HepG2 (cell line): ENCODE measurements around the gene PPP2R5D. TPM values are rescaled to one million over a fixed set of nuclear protein-coding genes. Genes with fewer than 3 reads are reported as not detected.

Experiments used
- ARNTL ChIP-seq: sonication (generic); formaldehyde crosslinking; IDR thresholded peaks from 2 replicates; pipeline ENCODE4 v1.4.0; 2020; ENCODE audit warnings: mild to moderate bottlenecking, missing genetic modification reagents
- ATF1 ChIP-seq: IDR thresholded peaks from 2 replicates; pipeline ENCODE4 v1.6.1; 2016; ENCODE audit warnings: mild to moderate bottlenecking, control low read depth
- HDAC6 ChIP-seq: fragments of 200-600 bp; sonication (generic); IDR thresholded peaks from 2 replicates; pipeline ENCODE4 v1.7.0; 2017; ENCODE audit warnings: mild to moderate bottlenecking, antibody characterized with exemption, low read length, low read depth
- HMG20A ChIP-seq: IDR thresholded peaks from 2 replicates; pipeline ENCODE4 v1.6.1; 2016; ENCODE audit warnings: borderline replicate concordance
- PAF1 ChIP-seq: IDR thresholded peaks from 2 replicates; pipeline ENCODE4 v1.6.1; 2016; ENCODE audit warnings: missing genetic modification reagents, missing compliant biosample characterization
- SP1 ChIP-seq, 2 experiments: fragments of 450-650 bp in 1 of 2; sonication (generic) in 1 of 2; formaldehyde crosslinking in 1 of 2; IDR thresholded peaks; 2 replicates each; pipeline versions ENCODE4 v1.4.0 to v1.6.1; 2016 to 2020; ENCODE audit warnings: missing genetic modification reagents in 1 of 2
- ZFP41 ChIP-seq: sonication (generic); formaldehyde crosslinking; IDR thresholded peaks from 2 replicates; pipeline ENCODE4 v1.4.0; 2020; ENCODE audit warnings: mild to moderate bottlenecking, missing genetic modification reagents, borderline replicate concordance
- ZNF333 ChIP-seq: sonication (generic); formaldehyde crosslinking; IDR thresholded peaks from 2 replicates; pipeline ENCODE4 v1.4.0; 2020; ENCODE audit warnings: mild to moderate bottlenecking, missing genetic modification reagents, borderline replicate concordance
- ZNF564 ChIP-seq: sonication (generic); formaldehyde crosslinking; IDR thresholded peaks from 2 replicates; pipeline ENCODE4 v1.8.1; 2023; ENCODE audit warnings: mild to moderate bottlenecking, missing genetic modification reagents
- ZNF570 ChIP-seq: sonication (generic); formaldehyde crosslinking; IDR thresholded peaks from 2 replicates; pipeline ENCODE4 v1.4.0; 2020; ENCODE audit warnings: mild to moderate bottlenecking, missing genetic modification reagents, borderline replicate concordance
- polyA plus RNA-seq, 8 experiments: library from polyadenylated mRNA; depleted of rRNA in 3 of 8; stranded (reverse) in 7 of 8; unstranded in 1 of 8; fragments of >200 nt; fragmentation: Illumina TruSeq in 4 of 8; extraction: Trizol in 4 of 8; gene quantifications; 2 replicates each; pipeline versions ENCODE4 v1.2.1 to v1.2.3, GENCODE V29; 2011 to 2016; ENCODE audit warnings: low read depth in 4 of 8, missing spikeins in 1 of 8, mixed read lengths in 1 of 8; ENCODE audit not compliant: insufficient read depth in 1 of 8
- total RNA-seq, 5 experiments: library from RNA; depleted of rRNA; stranded (reverse); fragments of >200 nt; fragmentation: Illumina TruSeq; extraction: Trizol; gene quantifications; 2 replicates each; pipeline ENCODE4 v1.2.3, GENCODE V29; 2016; ENCODE audit warnings: low read depth in 1 of 5
- TF ChIP-seq, protein P1 (sequence below): sonication (generic); formaldehyde crosslinking; IDR thresholded peaks from 2 replicates; pipeline ENCODE4 v1.4.0; 2020; ENCODE audit warnings: missing genetic modification reagents
- TF ChIP-seq, protein P2 (sequence below): IDR thresholded peaks from 2 replicates; pipeline ENCODE4 v1.6.1; 2016; ENCODE audit warnings: low read depth
- TF ChIP-seq, protein P3 (sequence below), 2 experiments: sonication (generic) in 1 of 2; formaldehyde crosslinking in 1 of 2; IDR thresholded peaks; 2 replicates each; pipeline versions ENCODE4 v1.4.0 to v1.6.1; 2016 to 2020; ENCODE audit warnings: borderline replicate concordance in 1 of 2, low read depth in 1 of 2, mild to moderate bottlenecking in 1 of 2, missing genetic modification reagents in 1 of 2
- TF ChIP-seq, protein P4 (sequence below): IDR thresholded peaks from 2 replicates; pipeline ENCODE4 v1.4.0; 2020; ENCODE audit warnings: mild to moderate bottlenecking, missing genetic modification reagents
- TF ChIP-seq, protein P5 (sequence below): sonication (generic); formaldehyde crosslinking; IDR thresholded peaks from 2 replicates; pipeline ENCODE4 v1.8.0; 2023; ENCODE audit warnings: mild to moderate bottlenecking, missing genetic modification reagents
- TF ChIP-seq, protein P6 (sequence below): sonication (generic); IDR thresholded peaks from 2 replicates; pipeline ENCODE4 v1.6.1; 2016; ENCODE audit warnings: low read depth, borderline replicate concordance

Gene PPP2R5D
- total and polyA plus RNA-seq, 2 of the 13 experiments (the other 11 are each of a cell fraction or from before 2014, with no cell fraction given) = 53.7 to 60.4 TPM

DNA sequence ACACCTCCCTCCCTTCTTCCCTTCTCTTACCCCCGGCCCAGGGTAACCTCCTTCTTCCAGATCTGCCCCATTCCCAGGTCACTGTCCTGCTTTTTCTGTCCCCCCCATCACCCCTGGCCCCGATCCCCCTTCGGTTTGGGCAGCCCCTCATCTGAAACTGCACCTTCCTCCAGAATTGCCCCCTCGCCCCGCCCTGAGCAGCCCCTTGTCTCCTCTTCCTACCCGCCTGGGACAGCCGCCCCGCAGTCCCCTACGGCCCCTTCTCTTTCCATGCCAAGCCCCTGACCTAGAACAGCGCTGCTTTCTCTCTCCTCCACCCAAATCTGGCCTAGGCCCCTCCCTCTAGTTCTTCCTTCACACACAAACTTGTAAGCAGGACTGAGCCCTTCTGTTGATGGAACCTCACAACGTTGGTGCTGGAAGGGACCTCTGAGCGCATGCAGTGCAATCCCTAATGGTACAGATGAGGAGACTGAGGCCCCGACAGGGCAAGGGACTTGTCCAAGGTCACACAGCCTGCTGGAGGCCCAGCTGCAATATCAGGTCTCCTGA lies 630 bp downstream of the PPP2R5D start (continued):
- TF ChIP-seq, protein P1, sequence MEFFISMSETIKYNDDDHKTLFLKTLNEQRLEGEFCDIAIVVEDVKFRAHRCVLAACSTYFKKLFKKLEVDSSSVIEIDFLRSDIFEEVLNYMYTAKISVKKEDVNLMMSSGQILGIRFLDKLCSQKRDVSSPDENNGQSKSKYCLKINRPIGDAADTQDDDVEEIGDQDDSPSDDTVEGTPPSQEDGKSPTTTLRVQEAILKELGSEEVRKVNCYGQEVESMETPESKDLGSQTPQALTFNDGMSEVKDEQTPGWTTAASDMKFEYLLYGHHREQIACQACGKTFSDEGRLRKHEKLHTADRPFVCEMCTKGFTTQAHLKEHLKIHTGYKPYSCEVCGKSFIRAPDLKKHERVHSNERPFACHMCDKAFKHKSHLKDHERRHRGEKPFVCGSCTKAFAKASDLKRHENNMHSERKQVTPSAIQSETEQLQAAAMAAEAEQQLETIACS (CRISPR knock-in tag) = no peak
- TF ChIP-seq, protein P2, sequence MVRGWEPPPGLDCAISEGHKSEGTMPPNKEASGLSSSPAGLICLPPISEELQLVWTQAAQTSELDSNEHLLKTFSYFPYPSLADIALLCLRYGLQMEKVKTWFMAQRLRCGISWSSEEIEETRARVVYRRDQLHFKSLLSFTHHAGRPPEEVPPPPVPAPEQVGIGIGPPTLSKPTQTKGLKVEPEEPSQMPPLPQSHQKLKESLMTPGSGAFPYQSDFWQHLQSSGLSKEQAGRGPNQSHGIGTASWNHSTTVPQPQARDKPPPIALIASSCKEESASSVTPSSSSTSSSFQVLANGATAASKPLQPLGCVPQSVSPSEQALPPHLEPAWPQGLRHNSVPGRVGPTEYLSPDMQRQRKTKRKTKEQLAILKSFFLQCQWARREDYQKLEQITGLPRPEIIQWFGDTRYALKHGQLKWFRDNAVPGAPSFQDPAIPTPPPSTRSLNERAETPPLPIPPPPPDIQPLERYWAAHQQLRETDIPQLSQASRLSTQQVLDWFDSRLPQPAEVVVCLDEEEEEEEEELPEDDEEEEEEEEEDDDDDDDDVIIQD (CRISPR knock-in tag) = no peak
- TF ChIP-seq ZNF564 (CRISPR knock-in tag) = no peak
- TF ChIP-seq ARNTL (CRISPR knock-in tag) = 0 out of 2 replicates have a peak, but pooled peaks have one; percentile 38
- TF ChIP-seq PAF1 (CRISPR knock-in tag) = no peak
- TF ChIP-seq ZNF333 (CRISPR knock-in tag) = no peak
- TF ChIP-seq HMG20A (CRISPR knock-in tag) = no peak
- TF ChIP-seq, protein P3, sequence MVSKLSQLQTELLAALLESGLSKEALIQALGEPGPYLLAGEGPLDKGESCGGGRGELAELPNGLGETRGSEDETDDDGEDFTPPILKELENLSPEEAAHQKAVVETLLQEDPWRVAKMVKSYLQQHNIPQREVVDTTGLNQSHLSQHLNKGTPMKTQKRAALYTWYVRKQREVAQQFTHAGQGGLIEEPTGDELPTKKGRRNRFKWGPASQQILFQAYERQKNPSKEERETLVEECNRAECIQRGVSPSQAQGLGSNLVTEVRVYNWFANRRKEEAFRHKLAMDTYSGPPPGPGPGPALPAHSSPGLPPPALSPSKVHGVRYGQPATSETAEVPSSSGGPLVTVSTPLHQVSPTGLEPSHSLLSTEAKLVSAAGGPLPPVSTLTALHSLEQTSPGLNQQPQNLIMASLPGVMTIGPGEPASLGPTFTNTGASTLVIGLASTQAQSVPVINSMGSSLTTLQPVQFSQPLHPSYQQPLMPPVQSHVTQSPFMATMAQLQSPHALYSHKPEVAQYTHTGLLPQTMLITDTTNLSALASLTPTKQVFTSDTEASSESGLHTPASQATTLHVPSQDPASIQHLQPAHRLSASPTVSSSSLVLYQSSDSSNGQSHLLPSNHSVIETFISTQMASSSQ (IDR thresholded peaks at IDR 0.05; ENCODE audit: low read depth) = no peak
- TF ChIP-seq, protein P3 (CRISPR knock-in tag; IDR thresholded peaks at IDR 0.05; ENCODE audit: borderline replicate concordance) = no peak
- TF ChIP-seq SP1 (IDR thresholded peaks at IDR 0.05) = no peak
- no peak for TF ChIP-seq SP1 (CRISPR knock-in tag; IDR thresholded peaks at IDR 0.05)
- no peak for TF ChIP-seq HDAC6
- TF ChIP-seq ZFP41 (CRISPR knock-in tag) = no peak
- TF ChIP-seq, protein P4, sequence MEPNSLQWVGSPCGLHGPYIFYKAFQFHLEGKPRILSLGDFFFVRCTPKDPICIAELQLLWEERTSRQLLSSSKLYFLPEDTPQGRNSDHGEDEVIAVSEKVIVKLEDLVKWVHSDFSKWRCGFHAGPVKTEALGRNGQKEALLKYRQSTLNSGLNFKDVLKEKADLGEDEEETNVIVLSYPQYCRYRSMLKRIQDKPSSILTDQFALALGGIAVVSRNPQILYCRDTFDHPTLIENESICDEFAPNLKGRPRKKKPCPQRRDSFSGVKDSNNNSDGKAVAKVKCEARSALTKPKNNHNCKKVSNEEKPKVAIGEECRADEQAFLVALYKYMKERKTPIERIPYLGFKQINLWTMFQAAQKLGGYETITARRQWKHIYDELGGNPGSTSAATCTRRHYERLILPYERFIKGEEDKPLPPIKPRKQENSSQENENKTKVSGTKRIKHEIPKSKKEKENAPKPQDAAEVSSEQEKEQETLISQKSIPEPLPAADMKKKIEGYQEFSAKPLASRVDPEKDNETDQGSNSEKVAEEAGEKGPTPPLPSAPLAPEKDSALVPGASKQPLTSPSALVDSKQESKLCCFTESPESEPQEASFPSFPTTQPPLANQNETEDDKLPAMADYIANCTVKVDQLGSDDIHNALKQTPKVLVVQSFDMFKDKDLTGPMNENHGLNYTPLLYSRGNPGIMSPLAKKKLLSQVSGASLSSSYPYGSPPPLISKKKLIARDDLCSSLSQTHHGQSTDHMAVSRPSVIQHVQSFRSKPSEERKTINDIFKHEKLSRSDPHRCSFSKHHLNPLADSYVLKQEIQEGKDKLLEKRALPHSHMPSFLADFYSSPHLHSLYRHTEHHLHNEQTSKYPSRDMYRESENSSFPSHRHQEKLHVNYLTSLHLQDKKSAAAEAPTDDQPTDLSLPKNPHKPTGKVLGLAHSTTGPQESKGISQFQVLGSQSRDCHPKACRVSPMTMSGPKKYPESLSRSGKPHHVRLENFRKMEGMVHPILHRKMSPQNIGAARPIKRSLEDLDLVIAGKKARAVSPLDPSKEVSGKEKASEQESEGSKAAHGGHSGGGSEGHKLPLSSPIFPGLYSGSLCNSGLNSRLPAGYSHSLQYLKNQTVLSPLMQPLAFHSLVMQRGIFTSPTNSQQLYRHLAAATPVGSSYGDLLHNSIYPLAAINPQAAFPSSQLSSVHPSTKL (CRISPR knock-in tag) = no peak
- TF ChIP-seq, protein P5, sequence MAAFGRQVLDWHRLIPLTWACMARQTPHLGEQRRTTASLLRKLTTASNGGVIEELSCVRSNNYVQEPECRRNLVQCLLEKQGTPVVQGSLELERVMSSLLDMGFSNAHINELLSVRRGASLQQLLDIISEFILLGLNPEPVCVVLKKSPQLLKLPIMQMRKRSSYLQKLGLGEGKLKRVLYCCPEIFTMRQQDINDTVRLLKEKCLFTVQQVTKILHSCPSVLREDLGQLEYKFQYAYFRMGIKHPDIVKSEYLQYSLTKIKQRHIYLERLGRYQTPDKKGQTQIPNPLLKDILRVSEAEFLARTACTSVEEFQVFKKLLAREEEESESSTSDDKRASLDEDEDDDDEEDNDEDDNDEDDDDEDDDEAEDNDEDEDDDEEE = 0 out of 2 replicates have a peak, but pooled peaks have one; percentile 56
- TF ChIP-seq ZNF570 (CRISPR knock-in tag) = no peak
- no peak for TF ChIP-seq ATF1 (CRISPR knock-in tag)
- TF ChIP-seq, protein P6, sequence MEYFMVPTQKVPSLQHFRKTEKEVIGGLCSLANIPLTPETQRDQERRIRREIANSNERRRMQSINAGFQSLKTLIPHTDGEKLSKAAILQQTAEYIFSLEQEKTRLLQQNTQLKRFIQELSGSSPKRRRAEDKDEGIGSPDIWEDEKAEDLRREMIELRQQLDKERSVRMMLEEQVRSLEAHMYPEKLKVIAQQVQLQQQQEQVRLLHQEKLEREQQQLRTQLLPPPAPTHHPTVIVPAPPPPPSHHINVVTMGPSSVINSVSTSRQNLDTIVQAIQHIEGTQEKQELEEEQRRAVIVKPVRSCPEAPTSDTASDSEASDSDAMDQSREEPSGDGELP = no peak
